NT2/D1 (cell line): ENCODE measurements around the gene RIMBP2.

ENCODE experiments used
- SUZ12 ChIP-seq: IDR thresholded peaks from 2 replicates; pipeline ENCODE4 v1.6.1; 2011; ENCODE audit not compliant: insufficient read length, insufficient read depth; ENCODE audit errors: extremely low read depth
- YY1 ChIP-seq: IDR thresholded peaks from 2 replicates; pipeline ENCODE4 v1.6.1; 2011; ENCODE audit not compliant: insufficient read length, insufficient read depth
- ZNF274 ChIP-seq: IDR thresholded peaks from 2 replicates; pipeline ENCODE4 v1.6.1; 2011; ENCODE audit warnings: mild to moderate bottlenecking, low read depth, low read length

DNA sequence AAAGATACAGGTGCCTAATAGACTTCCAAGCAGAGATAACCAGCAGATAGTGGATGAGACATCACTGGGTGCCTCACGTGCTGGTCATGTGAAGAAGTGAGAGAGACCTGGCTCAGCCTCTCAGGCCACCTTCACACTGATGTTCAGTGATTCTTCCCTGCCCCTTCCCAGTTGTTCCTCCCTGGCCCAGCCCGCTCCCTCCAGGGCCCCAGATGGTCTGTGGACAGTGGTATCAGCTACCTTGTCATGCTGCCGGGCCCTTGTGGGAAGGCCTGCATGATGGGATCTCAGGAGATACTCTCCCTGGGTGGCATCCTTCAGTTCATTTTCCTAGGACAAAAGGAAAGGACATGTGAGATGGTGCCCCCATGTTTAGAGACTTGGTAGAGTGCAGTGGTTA is 198.5 kb downstream of the RIMBP2 start:
- TF ChIP-seq YY1 (no peak), SUZ12 (no peak), ZNF274 (no peak)
